HEK293T (cell line): Measurements from ENCODE around the gene IPO13.

Experiments used
- ARNT ChIP-seq: fragments of 450-650 bp; IDR thresholded peaks from 2 replicates; pipeline ENCODE4 v1.6.1; 2017; ENCODE audit warnings: mild to moderate bottlenecking
- ELF4 ChIP-seq: fragments of 450-650 bp; IDR thresholded peaks from 2 replicates; pipeline ENCODE4 v1.6.1; 2017; ENCODE audit warnings: antibody characterized with exemption
- FOXA1 ChIP-seq: fragments of 450-650 bp; IDR thresholded peaks from 2 replicates; pipeline ENCODE4 v1.6.1; 2016; ENCODE audit warnings: mild to moderate bottlenecking
- SUZ12 ChIP-seq: fragments of 450-650 bp; IDR thresholded peaks from 2 replicates; pipeline ENCODE4 v1.6.1; 2016; ENCODE audit warnings: mild to moderate bottlenecking

- no peak for TF ChIP-seq ELF4
- no peak for TF ChIP-seq SUZ12
- TF ChIP-seq FOXA1: no peak
- TF ChIP-seq ARNT: no peak
Observed at GRCh38 chr1:43930168-43930948, 16.4 kb upstream of the IPO13 start.
